HEK293T (cell line): Measurements from ENCODE around the gene NSD1.

Experiments
- ARNT ChIP-seq: fragments of 450-650 bp; IDR thresholded peaks from 2 replicates; pipeline ENCODE4 v1.6.1; 2017; ENCODE audit warnings: mild to moderate bottlenecking
- BHLHE40 ChIP-seq: fragments of 450-650 bp; IDR thresholded peaks from 2 replicates; pipeline ENCODE4 v1.6.1; 2016; ENCODE audit warnings: mild to moderate bottlenecking, moderate library complexity, borderline replicate concordance
- CTBP1 ChIP-seq: fragments of 450-650 bp; IDR thresholded peaks from 2 replicates; pipeline ENCODE4 v1.6.1; 2016; ENCODE audit warnings: borderline replicate concordance
- FOXA1 ChIP-seq: fragments of 450-650 bp; IDR thresholded peaks from 2 replicates; pipeline ENCODE4 v1.6.1; 2016; ENCODE audit warnings: mild to moderate bottlenecking
- FOXK2 ChIP-seq: fragments of 450-650 bp; IDR thresholded peaks from 2 replicates; pipeline ENCODE4 v1.6.1; 2016; ENCODE audit warnings: mild to moderate bottlenecking
- FOXM1 ChIP-seq: fragments of 450-650 bp; IDR thresholded peaks from 2 replicates; pipeline ENCODE4 v1.6.1; 2017; ENCODE audit warnings: mild to moderate bottlenecking, borderline replicate concordance
- HDGF ChIP-seq: fragments of 450-650 bp; IDR thresholded peaks from 2 replicates; pipeline ENCODE4 v1.6.1; 2017; ENCODE audit warnings: antibody characterized with exemption, borderline replicate concordance
- L3MBTL2 ChIP-seq: fragments of 450-650 bp; conservative IDR thresholded peaks from 2 replicates; pipeline ENCODE4 v1.6.1; 2016; ENCODE audit warnings: mild to moderate bottlenecking
- LEF1 ChIP-seq: fragments of 450-650 bp; IDR thresholded peaks from 2 replicates; pipeline ENCODE4 v1.6.1; 2017; ENCODE audit warnings: mild to moderate bottlenecking, borderline replicate concordance
- NFRKB ChIP-seq: fragments of 450-650 bp; IDR thresholded peaks from 2 replicates; pipeline ENCODE4 v1.6.1; 2016; ENCODE audit warnings: mild to moderate bottlenecking, moderate library complexity
- SUZ12 ChIP-seq: fragments of 450-650 bp; IDR thresholded peaks from 2 replicates; pipeline ENCODE4 v1.6.1; 2016; ENCODE audit warnings: mild to moderate bottlenecking
- TARDBP ChIP-seq: fragments of 450-650 bp; IDR thresholded peaks from 2 replicates; pipeline ENCODE4 v1.6.1; 2016
- ZNF384 ChIP-seq: fragments of 450-650 bp; IDR thresholded peaks from 2 replicates; pipeline ENCODE4 v1.6.1; 2016
- TF ChIP-seq, protein P1 (sequence below): fragments of 450-650 bp; IDR thresholded peaks from 2 replicates; pipeline ENCODE4 v1.6.1; 2016

DNA sequence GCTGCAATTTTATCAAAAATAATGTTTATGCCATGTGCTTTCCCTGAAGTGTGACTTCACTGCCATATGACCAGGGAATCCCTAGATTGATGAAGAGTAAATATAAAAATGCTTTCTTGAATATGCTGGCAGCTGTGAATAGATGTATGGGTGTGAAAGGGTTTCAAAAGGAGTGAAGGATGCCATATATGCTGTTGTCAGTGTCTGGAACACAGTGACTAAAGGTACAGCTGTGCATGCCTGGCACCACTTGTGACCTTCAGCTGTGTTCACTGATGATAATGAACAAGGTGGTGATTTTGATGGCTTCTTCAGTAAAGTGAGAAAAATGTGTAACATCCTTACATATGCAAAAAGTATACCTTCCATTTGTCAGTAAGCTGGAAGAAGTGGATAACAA is 100.2 kb downstream of the NSD1 start:
- no peak for TF ChIP-seq SUZ12
- TF ChIP-seq NFRKB: no peak
- TF ChIP-seq HDGF: no peak
- no peak for TF ChIP-seq BHLHE40
- TF ChIP-seq ARNT: no peak
- no peak for TF ChIP-seq ZNF384
- no peak for TF ChIP-seq L3MBTL2
- no peak for TF ChIP-seq FOXA1
- no peak for TF ChIP-seq CTBP1
- TF ChIP-seq FOXM1: no peak
- TF ChIP-seq LEF1: no peak
- no peak for TF ChIP-seq TARDBP
- no peak for TF ChIP-seq FOXK2
- TF ChIP-seq, protein P1, sequence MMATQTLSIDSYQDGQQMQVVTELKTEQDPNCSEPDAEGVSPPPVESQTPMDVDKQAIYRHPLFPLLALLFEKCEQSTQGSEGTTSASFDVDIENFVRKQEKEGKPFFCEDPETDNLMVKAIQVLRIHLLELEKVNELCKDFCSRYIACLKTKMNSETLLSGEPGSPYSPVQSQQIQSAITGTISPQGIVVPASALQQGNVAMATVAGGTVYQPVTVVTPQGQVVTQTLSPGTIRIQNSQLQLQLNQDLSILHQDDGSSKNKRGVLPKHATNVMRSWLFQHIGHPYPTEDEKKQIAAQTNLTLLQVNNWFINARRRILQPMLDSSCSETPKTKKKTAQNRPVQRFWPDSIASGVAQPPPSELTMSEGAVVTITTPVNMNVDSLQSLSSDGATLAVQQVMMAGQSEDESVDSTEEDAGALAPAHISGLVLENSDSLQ: no peak
